ENCODE data around the gene UCP3.

UCP3 gene

DNA sequence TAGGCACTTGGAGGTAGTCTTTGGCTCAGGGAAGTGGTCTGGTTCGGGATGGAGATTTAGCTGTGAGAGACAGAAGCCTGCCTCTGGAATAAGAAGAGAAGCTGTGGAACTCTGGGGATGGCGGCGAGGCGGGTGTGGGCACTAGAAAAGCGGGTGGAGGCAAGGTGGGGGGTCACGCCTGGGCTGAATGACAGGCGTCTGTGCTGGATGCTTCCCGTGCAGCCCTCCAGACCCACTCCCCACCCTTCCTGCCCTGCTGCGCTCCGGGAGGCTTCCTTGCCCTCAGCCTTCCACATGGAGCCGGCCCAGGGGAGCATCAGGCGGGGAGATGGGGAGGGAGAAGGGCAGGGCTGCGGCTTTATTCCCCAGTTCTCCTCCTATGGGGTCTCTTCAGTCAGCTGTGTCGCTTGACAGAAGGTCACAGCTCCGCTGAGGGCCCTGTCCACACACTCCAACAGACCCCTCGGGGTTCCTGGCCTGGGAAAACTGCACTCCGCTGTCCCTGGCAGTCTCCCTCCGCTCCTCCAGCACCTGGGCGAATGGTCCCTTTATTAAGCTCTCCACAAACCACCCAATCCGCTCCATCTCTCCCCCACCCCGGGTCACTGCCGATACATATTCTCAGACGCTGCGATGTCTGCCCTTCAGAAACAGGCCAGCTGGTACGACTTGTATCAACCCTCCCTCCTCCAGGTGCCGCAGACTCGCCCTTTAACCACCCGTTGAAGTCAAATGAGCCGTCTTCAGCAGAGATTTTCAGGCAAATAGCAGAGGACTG is 51.8 kb downstream of the UCP3 start:
- DNase-seq (ENCODE audit: low read depth in 3 of 3), result no peak

DNA sequence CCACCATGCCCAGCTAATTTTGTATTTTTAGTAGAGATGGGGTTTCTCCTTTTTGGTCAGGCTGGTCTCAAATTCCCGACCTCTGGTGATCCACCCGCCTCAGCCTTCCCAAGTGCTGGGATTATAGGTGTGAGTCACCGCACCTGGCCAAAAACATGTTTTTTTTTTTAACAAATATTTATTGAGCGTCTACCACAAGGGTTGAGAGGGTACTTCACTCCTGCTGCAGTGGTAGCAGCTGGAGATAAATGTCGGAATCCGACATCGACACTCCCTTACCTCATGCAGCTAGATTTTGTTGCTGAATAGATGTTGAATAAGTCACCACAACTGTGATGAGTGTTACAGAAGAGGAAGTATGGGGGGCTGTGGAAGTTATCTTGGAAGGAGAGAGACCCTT is 57.1 kb downstream of the UCP3 start:
- DNase-seq (ENCODE audit: low read depth in 3 of 3), result no peak

DNA sequence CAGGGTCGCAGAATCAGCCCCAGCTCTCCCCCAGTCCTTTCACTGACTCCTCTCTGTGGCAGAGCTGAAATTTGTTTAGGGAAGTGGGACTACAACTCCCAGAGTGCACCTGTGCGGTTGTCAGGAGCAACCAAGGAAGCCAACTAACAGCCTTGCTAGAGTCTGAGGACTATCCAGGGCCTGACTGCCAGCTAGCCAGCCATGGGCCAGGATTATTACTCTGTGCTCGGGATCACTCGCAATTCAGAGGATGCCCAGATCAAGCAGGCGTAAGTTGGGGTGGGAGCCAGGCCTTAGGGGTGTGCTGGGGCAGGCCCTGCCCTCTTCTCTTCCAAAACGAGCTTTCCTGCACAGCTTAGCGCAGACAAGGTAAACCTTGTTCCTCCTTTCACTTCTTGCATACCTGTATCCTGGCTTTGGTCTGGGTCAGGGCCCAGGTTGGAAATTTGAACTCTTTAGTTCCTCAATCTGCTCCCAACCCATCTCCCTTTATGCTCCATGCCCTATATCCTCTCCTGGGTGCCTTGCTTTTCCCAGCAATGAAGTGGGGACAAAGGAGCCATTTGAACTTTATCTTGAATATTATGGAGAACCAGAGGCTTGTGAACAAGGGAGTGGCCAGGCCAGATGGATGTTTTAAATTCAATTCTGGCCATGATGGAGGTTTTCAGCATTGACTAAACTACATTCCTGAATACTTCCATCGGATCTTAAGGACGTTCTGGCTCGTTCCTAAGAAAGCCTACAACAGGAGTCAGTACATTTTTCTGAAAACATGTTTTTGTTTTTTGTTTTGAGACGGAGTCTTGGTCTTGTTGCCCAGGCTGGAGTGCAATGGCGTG is 57.8 kb downstream of the UCP3 start, which contains the start of gene DNAJB13:
Gene DNAJB13 (plus strand): TSS at position 158 of the 842 bp plus-strand sequence. CDS start 44 bp downstream, at position 202.
- no peak for DNase-seq (ENCODE audit: low read depth in 3 of 3)

Measured in stimulated activated CD4-positive, alpha-beta T cell treated with anti-CD3 and anti-CD28 coated beads, TNF-alpha, amount 100 ng/mL, for 48 hours (primary cell).